ENCODE data around the gene CMTM6. TPM values are rescaled to one million over a fixed set of nuclear protein-coding genes. Genes with fewer than 3 reads are reported as not detected.

Gene CMTM6
- total and polyA plus RNA-seq, 2 of the 8 experiments (the other 6 are each of a cell fraction or from before 2014, with no cell fraction given), result 24.0 to 51.5 TPM

GRCh38 chr3:32467333-32468070 is 35.1 kb downstream of the CMTM6 start (continued):
- TF ChIP-seq CHD7 (IDR thresholded peaks at IDR 0.05; ENCODE audit: insufficient replicate concordance, low read length), result no peak
- TF ChIP-seq ATF2 (IDR thresholded peaks at IDR 0.05; ENCODE audit: low read length), result no peak

Measured in H1 (cell line).